Gastroesophageal sphincter (tissue), 3 donors: ENCODE results near the gene INPP5A.

Experiments used
- EP300 ChIP-seq: sonication (generic); formaldehyde crosslinking; IDR thresholded peaks from one replicate; pipeline ENCODE4 v1.6.1; 2017; ENCODE audit warnings: antibody characterized with exemption, mild to moderate bottlenecking
- POLR2A ChIP-seq, 2 donors: fragments of 450-650 bp; IDR thresholded peaks; one replicate each; pipeline ENCODE4 v1.6.1; 2017; ENCODE audit warnings: antibody characterized with exemption in 2 of 2, mild to moderate bottlenecking in 2 of 2, moderate library complexity in 1 of 2
- POLR2AphosphoS5 ChIP-seq: sonication (generic); formaldehyde crosslinking; IDR thresholded peaks from one replicate; pipeline ENCODE4 v1.6.1; 2017; ENCODE audit warnings: antibody characterized with exemption
- TF ChIP-seq, protein P1 (sequence below), 4 experiments: fragments of 200-600 bp in 2 of 4; fragments of 450-650 bp in 2 of 4; sonication (generic) in 1 of 4; IDR thresholded peaks; one replicate each; pipeline ENCODE4 v1.5.1; 2017 to 2019; ENCODE audit warnings: antibody characterized with exemption in 4 of 4, mild to moderate bottlenecking in 2 of 4, moderate library complexity in 2 of 4

DNA sequence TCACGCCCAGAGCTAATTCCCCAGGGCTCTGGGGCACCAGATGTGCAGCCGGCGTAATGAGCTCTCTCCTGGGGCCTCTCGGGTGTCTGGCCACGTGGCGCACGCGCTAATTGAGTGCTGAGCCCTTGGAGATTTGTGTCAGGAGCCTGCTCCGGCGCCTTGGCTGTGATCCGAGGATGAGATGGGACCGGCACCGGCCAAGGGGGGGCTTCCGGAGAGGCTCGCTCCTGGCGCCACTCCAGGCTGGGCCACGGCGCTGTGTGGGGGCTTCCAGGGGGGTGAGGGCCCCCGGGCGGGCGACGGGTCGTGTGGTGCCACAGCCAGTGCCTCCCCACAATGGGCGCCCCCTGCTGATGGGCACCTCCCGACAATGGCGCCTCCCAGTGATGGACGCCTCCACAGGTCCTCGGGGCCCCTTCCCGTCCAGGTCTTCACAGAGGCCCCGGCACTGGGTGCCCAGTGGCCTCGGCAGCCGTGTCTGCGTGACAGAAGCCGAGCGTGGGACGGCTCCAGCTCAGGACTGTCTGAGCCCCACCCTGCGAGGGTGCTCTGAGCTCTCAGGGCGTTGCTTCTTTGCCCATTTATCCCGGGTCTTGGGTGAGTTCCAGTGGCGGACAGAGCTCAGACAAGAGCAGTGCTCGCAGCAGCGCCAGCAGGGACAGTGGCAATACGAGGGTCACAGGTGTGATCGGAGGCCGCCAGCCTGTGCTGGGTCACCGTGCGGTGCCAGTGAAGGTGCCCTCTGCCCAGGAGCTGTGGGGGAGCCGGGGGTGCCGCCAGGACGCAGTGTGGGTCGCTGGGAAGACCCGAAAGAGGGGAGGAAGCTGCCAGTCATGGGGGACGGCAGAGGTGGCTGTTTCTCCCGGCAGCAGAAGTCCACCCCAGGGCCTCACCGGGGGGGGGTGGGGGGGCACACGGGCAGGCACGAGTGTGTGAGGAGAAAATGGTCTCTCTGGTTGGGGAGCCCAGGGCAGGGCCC lies 256.6 kb downstream of the INPP5A start:
- TF ChIP-seq, protein P1, sequence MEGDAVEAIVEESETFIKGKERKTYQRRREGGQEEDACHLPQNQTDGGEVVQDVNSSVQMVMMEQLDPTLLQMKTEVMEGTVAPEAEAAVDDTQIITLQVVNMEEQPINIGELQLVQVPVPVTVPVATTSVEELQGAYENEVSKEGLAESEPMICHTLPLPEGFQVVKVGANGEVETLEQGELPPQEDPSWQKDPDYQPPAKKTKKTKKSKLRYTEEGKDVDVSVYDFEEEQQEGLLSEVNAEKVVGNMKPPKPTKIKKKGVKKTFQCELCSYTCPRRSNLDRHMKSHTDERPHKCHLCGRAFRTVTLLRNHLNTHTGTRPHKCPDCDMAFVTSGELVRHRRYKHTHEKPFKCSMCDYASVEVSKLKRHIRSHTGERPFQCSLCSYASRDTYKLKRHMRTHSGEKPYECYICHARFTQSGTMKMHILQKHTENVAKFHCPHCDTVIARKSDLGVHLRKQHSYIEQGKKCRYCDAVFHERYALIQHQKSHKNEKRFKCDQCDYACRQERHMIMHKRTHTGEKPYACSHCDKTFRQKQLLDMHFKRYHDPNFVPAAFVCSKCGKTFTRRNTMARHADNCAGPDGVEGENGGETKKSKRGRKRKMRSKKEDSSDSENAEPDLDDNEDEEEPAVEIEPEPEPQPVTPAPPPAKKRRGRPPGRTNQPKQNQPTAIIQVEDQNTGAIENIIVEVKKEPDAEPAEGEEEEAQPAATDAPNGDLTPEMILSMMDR (IDR thresholded peaks at IDR 0.05), result no peak
- TF ChIP-seq EP300, result no peak
- TF ChIP-seq POLR2AphosphoS5, result no peak
- TF ChIP-seq POLR2A (IDR thresholded peaks at IDR 0.05), result no peak
